WTC11 (cell line): Measurements from ENCODE around the gene AKT1S1. TPM values are rescaled to one million over a fixed set of nuclear protein-coding genes. Genes with fewer than 3 reads are reported as not detected.
A peak's percentile ranks its signal among the peaks of the same experiment; 100 is the strongest.

Experiments
- ATAC-seq: fragments of 200-7000 bp; cut with Tn5 transposase; 2 replicates; pipeline ENCODE4 v1.10.0; 2021; ENCODE audit warnings: mild to moderate bottlenecking, moderate library complexity
- CTCF ChIA-PET: fragments of 300-600 bp; sonication (Branson Sonifier 250); formaldehyde crosslinking; loops from one replicate; lab custom pipeline; 2021; ENCODE audit warnings: antibody characterized with exemption; lab: Charles Lee
- POLR2A ChIA-PET: fragments of 350-600 bp; sonication (Branson Sonifier 250); formaldehyde crosslinking; loops from one replicate; lab custom pipeline; 2021; ENCODE audit warnings: antibody characterized with exemption; lab: Charles Lee
- DNase-seq: peaks from one replicate; pipeline ENCODE4 v3.0.0; 2021; ENCODE audit warnings: low spot score
- H3K27ac Mint-ChIP-seq: 2 replicates; pipeline ENCODE4 v1.8.0; 2021; ENCODE audit warnings: mixed read lengths
- H3K27me3 Mint-ChIP-seq: 2 replicates; pipeline ENCODE4 v1.8.0; 2021; ENCODE audit warnings: low read depth, mild to moderate bottlenecking, moderate library complexity, mixed read lengths
- H3K36me3 Mint-ChIP-seq: 2 replicates; pipeline ENCODE4 v1.8.0; 2021; ENCODE audit warnings: mixed read lengths
- H3K4me1 Mint-ChIP-seq: 2 replicates; pipeline ENCODE4 v1.8.0; 2022; ENCODE audit warnings: mixed read lengths
- H3K4me3 Mint-ChIP-seq: 2 replicates; pipeline ENCODE4 v1.8.0; 2021; ENCODE audit warnings: mild to moderate bottlenecking, moderate library complexity, mixed read lengths
- H3K9me3 Mint-ChIP-seq: 2 replicates; pipeline ENCODE4 v1.8.0; 2021; ENCODE audit warnings: mixed read lengths
- ESRRA ChIP-seq: sonication (generic); formaldehyde crosslinking; IDR thresholded peaks from 2 replicates; pipeline ENCODE4 v1.8.1; 2022; ENCODE audit warnings: mild to moderate bottlenecking, missing genetic modification reagents, borderline replicate concordance
- NFYB ChIP-seq: sonication (generic); formaldehyde crosslinking; conservative IDR thresholded peaks from 2 replicates; pipeline ENCODE4 v1.8.0; 2022; ENCODE audit warnings: low read depth, missing genetic modification reagents
- SMAD3 ChIP-seq: sonication (generic); formaldehyde crosslinking; IDR thresholded peaks from 2 replicates; pipeline ENCODE4 v1.8.0; 2022; ENCODE audit warnings: missing genetic modification reagents, mild to moderate bottlenecking, borderline replicate concordance
- SOX15 ChIP-seq: fragments of 250-450 bp; sonication (Bioruptor Pico); IDR thresholded peaks from 2 replicates; pipeline ENCODE4 v1.9.0; 2021; ENCODE audit warnings: mild to moderate bottlenecking
- SP1 ChIP-seq: sonication (generic); formaldehyde crosslinking; conservative IDR thresholded peaks from 2 replicates; pipeline ENCODE4 v1.8.1; 2022; ENCODE audit warnings: missing genetic modification reagents
- ZNF219 ChIP-seq: sonication (generic); formaldehyde crosslinking; IDR thresholded peaks from 2 replicates; pipeline ENCODE4 v1.8.0; 2023; ENCODE audit warnings: missing genetic modification reagents, mild to moderate bottlenecking, borderline replicate concordance
- ZNF263 ChIP-seq: sonication (generic); formaldehyde crosslinking; IDR thresholded peaks from 2 replicates; pipeline ENCODE4 v1.8.1; 2022; ENCODE audit warnings: low read depth, mild to moderate bottlenecking, moderate library complexity, missing genetic modification reagents
- ZNF416 ChIP-seq: fragments of 250-450 bp; sonication (Bioruptor Pico); IDR thresholded peaks from 2 replicates; pipeline ENCODE4 v1.9.0; 2021; ENCODE audit warnings: mild to moderate bottlenecking, inconsistent platforms
- ZNF671 ChIP-seq: fragments of 250-450 bp; sonication (Bioruptor Pico); IDR thresholded peaks from 2 replicates; pipeline ENCODE4 v1.8.0; 2021; ENCODE audit warnings: mild to moderate bottlenecking
- total RNA-seq: library from RNA; stranded (reverse); gene quantifications from 3 replicates; pipeline ENCODE4 v1.2.3, GENCODE V29; 2021
- TF ChIP-seq, protein P1 (sequence below): sonication (generic); formaldehyde crosslinking; IDR thresholded peaks from 2 replicates; pipeline ENCODE4 v1.8.1; 2023; ENCODE audit warnings: mild to moderate bottlenecking, missing genetic modification reagents, borderline replicate concordance
- TF ChIP-seq, protein P2 (sequence below): fragments of 250-450 bp; sonication (Bioruptor Pico); IDR thresholded peaks from 2 replicates; pipeline ENCODE4 v1.9.0; 2021; ENCODE audit warnings: mild to moderate bottlenecking
- TF ChIP-seq, protein P3 (sequence below): fragments of 250-450 bp; sonication (Bioruptor Pico); IDR thresholded peaks from 2 replicates; pipeline ENCODE4 v1.9.0; 2021; ENCODE audit warnings: mild to moderate bottlenecking
- TF ChIP-seq, protein P4 (sequence below): sonication (generic); formaldehyde crosslinking; IDR thresholded peaks from 2 replicates; pipeline ENCODE4 v1.8.0; 2023; ENCODE audit warnings: missing genetic modification reagents
- TF ChIP-seq, protein P5 (sequence below): sonication (generic); formaldehyde crosslinking; IDR thresholded peaks from 2 replicates; pipeline ENCODE4 v1.8.1; 2022; ENCODE audit warnings: mild to moderate bottlenecking, missing genetic modification reagents, moderate library complexity, borderline replicate concordance
- TF ChIP-seq, protein P6 (sequence below): sonication (generic); formaldehyde crosslinking; IDR thresholded peaks from 2 replicates; pipeline ENCODE4 v1.8.0; 2022; ENCODE audit warnings: mild to moderate bottlenecking, missing genetic modification reagents
- TF ChIP-seq, protein P7 (sequence below): sonication (generic); formaldehyde crosslinking; IDR thresholded peaks from 2 replicates; pipeline ENCODE4 v1.8.1; 2022; ENCODE audit warnings: missing genetic modification reagents, borderline replicate concordance
- TF ChIP-seq, protein P8 (sequence below): sonication (generic); formaldehyde crosslinking; IDR thresholded peaks from 2 replicates; pipeline ENCODE4 v1.8.1; 2022; ENCODE audit warnings: low read depth, mild to moderate bottlenecking, moderate library complexity, missing genetic modification reagents, borderline replicate concordance
- TF ChIP-seq, protein P9 (sequence below): sonication (generic); formaldehyde crosslinking; IDR thresholded peaks from 2 replicates; pipeline ENCODE4 v1.8.1; 2023; ENCODE audit warnings: mild to moderate bottlenecking, missing genetic modification reagents

The AKT1S1 gene
- total RNA-seq, 1 experiment from 2014 or later, result 47.8 TPM

DNA sequence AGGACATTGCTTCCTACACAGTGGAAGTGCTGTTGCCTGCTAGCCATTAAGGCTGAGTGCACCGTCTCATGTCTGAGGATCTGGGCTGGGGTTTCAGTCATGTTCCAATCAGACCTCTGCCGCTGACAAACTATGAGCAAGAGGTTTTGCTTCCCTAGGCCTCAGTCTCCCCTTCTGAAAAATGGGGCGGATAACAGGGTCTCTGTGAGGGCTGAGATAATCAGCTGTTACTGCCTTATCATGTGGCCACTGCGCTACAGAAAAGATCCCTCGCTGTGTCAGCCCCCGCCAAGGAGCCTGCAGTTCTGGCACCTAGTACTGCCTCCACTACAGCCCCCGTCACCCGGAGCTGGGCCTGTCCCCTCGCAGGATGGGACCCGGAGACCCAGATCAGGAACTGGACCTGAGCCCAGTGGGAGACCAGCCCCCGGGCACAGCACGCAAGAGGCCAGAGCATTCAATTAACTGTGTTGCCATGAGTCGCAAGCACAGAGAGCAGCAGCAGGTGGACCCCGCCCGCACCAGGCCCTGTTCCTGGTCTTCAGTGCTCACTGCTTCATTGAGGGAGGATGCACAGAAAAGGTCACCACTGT, 6.8 kb downstream of the AKT1S1 start (continued):
- TF ChIP-seq, protein P1, sequence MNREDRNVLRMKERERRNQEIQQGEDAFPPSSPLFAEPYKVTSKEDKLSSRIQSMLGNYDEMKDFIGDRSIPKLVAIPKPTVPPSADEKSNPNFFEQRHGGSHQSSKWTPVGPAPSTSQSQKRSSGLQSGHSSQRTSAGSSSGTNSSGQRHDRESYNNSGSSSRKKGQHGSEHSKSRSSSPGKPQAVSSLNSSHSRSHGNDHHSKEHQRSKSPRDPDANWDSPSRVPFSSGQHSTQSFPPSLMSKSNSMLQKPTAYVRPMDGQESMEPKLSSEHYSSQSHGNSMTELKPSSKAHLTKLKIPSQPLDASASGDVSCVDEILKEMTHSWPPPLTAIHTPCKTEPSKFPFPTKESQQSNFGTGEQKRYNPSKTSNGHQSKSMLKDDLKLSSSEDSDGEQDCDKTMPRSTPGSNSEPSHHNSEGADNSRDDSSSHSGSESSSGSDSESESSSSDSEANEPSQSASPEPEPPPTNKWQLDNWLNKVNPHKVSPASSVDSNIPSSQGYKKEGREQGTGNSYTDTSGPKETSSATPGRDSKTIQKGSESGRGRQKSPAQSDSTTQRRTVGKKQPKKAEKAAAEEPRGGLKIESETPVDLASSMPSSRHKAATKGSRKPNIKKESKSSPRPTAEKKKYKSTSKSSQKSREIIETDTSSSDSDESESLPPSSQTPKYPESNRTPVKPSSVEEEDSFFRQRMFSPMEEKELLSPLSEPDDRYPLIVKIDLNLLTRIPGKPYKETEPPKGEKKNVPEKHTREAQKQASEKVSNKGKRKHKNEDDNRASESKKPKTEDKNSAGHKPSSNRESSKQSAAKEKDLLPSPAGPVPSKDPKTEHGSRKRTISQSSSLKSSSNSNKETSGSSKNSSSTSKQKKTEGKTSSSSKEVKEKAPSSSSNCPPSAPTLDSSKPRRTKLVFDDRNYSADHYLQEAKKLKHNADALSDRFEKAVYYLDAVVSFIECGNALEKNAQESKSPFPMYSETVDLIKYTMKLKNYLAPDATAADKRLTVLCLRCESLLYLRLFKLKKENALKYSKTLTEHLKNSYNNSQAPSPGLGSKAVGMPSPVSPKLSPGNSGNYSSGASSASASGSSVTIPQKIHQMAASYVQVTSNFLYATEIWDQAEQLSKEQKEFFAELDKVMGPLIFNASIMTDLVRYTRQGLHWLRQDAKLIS, result no peak

DNA sequence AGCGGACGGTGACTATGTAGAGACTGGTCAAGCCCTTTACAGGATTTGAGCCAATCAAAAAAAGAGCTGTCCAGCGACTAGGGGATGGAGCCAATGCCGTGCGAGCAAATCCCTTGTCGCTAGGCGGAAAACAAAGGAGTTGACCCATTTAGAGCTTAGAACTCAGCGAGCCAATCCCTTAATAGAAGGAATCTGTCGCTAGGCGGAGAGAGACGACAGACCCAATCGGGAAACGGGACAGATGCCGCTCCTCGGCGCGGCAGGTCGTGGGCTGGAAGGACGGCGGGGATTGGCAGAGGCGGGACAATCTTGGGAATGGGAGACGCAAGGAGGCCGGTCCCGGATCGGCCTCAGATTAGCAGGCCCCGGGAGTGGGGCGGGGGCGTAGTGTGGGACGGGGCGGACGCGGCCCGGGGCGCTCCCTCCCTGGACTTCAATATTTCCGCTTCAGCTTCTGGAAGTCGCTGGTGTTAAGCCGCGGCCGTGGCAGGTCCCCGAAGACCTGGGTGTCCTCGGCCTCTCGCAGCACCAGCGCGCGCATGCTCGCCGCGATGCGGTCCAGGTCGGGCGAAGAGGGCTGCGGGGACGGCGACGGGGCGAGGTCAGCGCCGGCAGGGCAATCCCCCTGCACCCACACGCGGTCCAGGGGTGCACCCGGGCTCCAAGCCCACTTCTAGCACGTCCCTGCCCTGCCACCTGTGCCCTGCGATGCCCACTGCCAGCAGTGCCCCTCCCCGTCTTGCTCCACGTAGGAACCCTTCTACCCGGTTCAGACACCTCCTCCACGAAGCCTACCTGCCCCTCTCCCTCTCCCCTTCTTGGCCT, 7.5 kb downstream of the AKT1S1 start:
- no peaks in the 10 kb centered on the region for H3K27me3 Mint-ChIP-seq
- H3K9me3 Mint-ChIP-seq, result peaks cover 3% of the 10 kb centered on the region; the same call in 1 of the 2 replicates
- CTCF ChIA-PET, result interaction anchor here (0.6 to 2.2 kb wide), 17 partner anchors 8 to 772 kb away, joined by 3 to 11 read pairs (median 5); partner anchors contain the start of genes AKT1S1, AP2A1, FUZ and PTOV1
- peak; percentile 82 for ATAC-seq
- H3K36me3 Mint-ChIP-seq, result peaks cover 6% of the 10 kb centered on the region
- peak overlapping the region; percentile 96 for H3K27ac Mint-ChIP-seq
- DNase-seq, result peak; percentile 97
- peaks cover 25% of the 10 kb centered on the region for H3K4me1 Mint-ChIP-seq
- POLR2A ChIA-PET, result interaction anchor here (0.5 to 1.7 kb wide), 10 partner anchors 7 to 1011 kb away, joined by 3 to 13 read pairs (median 5); partner anchors contain the start of genes AKT1S1, AP2A1, ATF5 and FUZ
- H3K4me3 Mint-ChIP-seq, result no peak overlapping the region
- TF ChIP-seq, protein P2, sequence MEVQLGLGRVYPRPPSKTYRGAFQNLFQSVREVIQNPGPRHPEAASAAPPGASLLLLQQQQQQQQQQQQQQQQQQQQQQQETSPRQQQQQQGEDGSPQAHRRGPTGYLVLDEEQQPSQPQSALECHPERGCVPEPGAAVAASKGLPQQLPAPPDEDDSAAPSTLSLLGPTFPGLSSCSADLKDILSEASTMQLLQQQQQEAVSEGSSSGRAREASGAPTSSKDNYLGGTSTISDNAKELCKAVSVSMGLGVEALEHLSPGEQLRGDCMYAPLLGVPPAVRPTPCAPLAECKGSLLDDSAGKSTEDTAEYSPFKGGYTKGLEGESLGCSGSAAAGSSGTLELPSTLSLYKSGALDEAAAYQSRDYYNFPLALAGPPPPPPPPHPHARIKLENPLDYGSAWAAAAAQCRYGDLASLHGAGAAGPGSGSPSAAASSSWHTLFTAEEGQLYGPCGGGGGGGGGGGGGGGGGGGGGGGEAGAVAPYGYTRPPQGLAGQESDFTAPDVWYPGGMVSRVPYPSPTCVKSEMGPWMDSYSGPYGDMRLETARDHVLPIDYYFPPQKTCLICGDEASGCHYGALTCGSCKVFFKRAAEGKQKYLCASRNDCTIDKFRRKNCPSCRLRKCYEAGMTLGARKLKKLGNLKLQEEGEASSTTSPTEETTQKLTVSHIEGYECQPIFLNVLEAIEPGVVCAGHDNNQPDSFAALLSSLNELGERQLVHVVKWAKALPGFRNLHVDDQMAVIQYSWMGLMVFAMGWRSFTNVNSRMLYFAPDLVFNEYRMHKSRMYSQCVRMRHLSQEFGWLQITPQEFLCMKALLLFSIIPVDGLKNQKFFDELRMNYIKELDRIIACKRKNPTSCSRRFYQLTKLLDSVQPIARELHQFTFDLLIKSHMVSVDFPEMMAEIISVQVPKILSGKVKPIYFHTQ (CRISPR knock-in tag), result no peak
- TF ChIP-seq ZNF671 (CRISPR knock-in tag), result no peak
- TF ChIP-seq, protein P3, sequence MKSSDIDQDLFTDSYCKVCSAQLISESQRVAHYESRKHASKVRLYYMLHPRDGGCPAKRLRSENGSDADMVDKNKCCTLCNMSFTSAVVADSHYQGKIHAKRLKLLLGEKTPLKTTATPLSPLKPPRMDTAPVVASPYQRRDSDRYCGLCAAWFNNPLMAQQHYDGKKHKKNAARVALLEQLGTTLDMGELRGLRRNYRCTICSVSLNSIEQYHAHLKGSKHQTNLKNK (CRISPR knock-in tag), result no peak
- 0 out of 2 replicates have a peak, but pooled peaks have one; percentile 15 for TF ChIP-seq ZNF416 (CRISPR knock-in tag)
- TF ChIP-seq, protein P4, sequence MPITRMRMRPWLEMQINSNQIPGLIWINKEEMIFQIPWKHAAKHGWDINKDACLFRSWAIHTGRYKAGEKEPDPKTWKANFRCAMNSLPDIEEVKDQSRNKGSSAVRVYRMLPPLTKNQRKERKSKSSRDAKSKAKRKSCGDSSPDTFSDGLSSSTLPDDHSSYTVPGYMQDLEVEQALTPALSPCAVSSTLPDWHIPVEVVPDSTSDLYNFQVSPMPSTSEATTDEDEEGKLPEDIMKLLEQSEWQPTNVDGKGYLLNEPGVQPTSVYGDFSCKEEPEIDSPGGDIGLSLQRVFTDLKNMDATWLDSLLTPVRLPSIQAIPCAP, result 0 out of 2 replicates have a peak, but pooled peaks have one; percentile 22
- TF ChIP-seq, protein P5, sequence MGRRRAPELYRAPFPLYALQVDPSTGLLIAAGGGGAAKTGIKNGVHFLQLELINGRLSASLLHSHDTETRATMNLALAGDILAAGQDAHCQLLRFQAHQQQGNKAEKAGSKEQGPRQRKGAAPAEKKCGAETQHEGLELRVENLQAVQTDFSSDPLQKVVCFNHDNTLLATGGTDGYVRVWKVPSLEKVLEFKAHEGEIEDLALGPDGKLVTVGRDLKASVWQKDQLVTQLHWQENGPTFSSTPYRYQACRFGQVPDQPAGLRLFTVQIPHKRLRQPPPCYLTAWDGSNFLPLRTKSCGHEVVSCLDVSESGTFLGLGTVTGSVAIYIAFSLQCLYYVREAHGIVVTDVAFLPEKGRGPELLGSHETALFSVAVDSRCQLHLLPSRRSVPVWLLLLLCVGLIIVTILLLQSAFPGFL (CRISPR knock-in tag), result no peak
- peak; percentile 86; the same call in 1 of the 2 replicates for TF ChIP-seq SMAD3 (CRISPR knock-in tag)
- no peak for TF ChIP-seq ESRRA (CRISPR knock-in tag)
- TF ChIP-seq NFYB (CRISPR knock-in tag), result peak; percentile 86
- TF ChIP-seq, protein P6, sequence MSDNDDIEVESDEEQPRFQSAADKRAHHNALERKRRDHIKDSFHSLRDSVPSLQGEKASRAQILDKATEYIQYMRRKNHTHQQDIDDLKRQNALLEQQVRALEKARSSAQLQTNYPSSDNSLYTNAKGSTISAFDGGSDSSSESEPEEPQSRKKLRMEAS (CRISPR knock-in tag), result peak; percentile 37; the same call in 1 of the 2 replicates
- no peak for TF ChIP-seq ZNF219 (CRISPR knock-in tag)
- TF ChIP-seq, protein P7, sequence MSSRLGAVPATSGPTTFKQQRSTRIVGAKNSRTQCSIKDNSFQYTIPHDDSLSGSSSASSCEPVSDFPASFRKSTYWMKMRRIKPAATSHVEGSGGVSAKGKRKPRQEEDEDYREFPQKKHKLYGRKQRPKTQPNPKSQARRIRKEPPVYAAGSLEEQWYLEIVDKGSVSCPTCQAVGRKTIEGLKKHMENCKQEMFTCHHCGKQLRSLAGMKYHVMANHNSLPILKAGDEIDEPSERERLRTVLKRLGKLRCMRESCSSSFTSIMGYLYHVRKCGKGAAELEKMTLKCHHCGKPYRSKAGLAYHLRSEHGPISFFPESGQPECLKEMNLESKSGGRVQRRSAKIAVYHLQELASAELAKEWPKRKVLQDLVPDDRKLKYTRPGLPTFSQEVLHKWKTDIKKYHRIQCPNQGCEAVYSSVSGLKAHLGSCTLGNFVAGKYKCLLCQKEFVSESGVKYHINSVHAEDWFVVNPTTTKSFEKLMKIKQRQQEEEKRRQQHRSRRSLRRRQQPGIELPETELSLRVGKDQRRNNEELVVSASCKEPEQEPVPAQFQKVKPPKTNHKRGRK (CRISPR knock-in tag), result no peak
- TF ChIP-seq, protein P8, sequence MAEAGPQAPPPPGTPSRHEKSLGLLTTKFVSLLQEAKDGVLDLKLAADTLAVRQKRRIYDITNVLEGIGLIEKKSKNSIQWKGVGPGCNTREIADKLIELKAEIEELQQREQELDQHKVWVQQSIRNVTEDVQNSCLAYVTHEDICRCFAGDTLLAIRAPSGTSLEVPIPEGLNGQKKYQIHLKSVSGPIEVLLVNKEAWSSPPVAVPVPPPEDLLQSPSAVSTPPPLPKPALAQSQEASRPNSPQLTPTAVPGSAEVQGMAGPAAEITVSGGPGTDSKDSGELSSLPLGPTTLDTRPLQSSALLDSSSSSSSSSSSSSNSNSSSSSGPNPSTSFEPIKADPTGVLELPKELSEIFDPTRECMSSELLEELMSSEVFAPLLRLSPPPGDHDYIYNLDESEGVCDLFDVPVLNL, result no peak
- TF ChIP-seq SOX15, result no peak
- peak; percentile 75 for TF ChIP-seq SP1 (CRISPR knock-in tag)
- TF ChIP-seq, protein P9, sequence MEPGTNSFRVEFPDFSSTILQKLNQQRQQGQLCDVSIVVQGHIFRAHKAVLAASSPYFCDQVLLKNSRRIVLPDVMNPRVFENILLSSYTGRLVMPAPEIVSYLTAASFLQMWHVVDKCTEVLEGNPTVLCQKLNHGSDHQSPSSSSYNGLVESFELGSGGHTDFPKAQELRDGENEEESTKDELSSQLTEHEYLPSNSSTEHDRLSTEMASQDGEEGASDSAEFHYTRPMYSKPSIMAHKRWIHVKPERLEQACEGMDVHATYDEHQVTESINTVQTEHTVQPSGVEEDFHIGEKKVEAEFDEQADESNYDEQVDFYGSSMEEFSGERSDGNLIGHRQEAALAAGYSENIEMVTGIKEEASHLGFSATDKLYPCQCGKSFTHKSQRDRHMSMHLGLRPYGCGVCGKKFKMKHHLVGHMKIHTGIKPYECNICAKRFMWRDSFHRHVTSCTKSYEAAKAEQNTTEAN, result no peak
- TF ChIP-seq ZNF263, result no peak
